A549 (cell line): ENCODE data around the gene PXYLP1. TPM values are rescaled to one million over a fixed set of nuclear protein-coding genes. Genes with fewer than 3 reads are reported as not detected.
A peak's percentile ranks its signal among the peaks of the same experiment; 100 is the strongest.

Experiments
- ATAC-seq, 2 experiments: fragments of 200-7000 bp in 1 of 2; fragments of >200 bp in 1 of 2; cut with Nextera tagmentation in 1 of 2; cut with Tn5 transposase in 1 of 2; 3 replicates each; pipeline versions ENCODE4 v1.8.0 to v1.9.1; 2018 to 2020; ENCODE audit warnings: mild to moderate bottlenecking in 1 of 2, moderate library complexity in 1 of 2
- CTCF ChIA-PET: fragments of 300-600 bp; sonication (Branson Sonifier 250); formaldehyde crosslinking; extraction: SDS; loops from one replicate; lab custom pipeline; 2021; ENCODE audit warnings: antibody characterized with exemption, inconsistent platforms; lab: Yijun Ruan, JAX
- POLR2A ChIA-PET: fragments of 350-600 bp; formaldehyde crosslinking; extraction: SDS; loops from one replicate; lab custom pipeline; 2021; ENCODE audit warnings: antibody characterized with exemption, inconsistent platforms; lab: Yijun Ruan, JAX
- DNase-seq, 2 experiments: peaks; one replicate each; pipeline versions ENCODE4 v3.0.0 to v3.0.0-alpha.2; 2011 to 2016; ENCODE audit warnings: low read depth in 1 of 2, low spot score in 1 of 2
- FAIRE-seq: peaks from 2 replicates; lab custom pipeline; 2011; peaks lifted over from hg19 to GRCh38; lab: Jason Lieb, UNC
- H3K27ac ChIP-seq, 2 experiments: fragments of >200 bp; sonication (Bioruptor Twin); formaldehyde crosslinking; 3 replicates each; pipeline ENCODE4 v1.5.1; 2016 to 2017
- H3K4me1 ChIP-seq: fragments of >200 bp; sonication (Bioruptor Twin); formaldehyde crosslinking; 3 replicates; pipeline ENCODE4 v1.6.1; 2016
- H3K4me2 ChIP-seq: fragments of >200 bp; sonication (Bioruptor Twin); formaldehyde crosslinking; 3 replicates; pipeline ENCODE4 v1.6.1; 2016
- H3K4me3 ChIP-seq: fragments of >200 bp; sonication (Bioruptor Twin); formaldehyde crosslinking; 3 replicates; pipeline ENCODE4 v1.5.1; 2016
- H3K9me3 ChIP-seq: fragments of >200 bp; sonication (Bioruptor Twin); formaldehyde crosslinking; 3 replicates; pipeline ENCODE4 v1.6.1; 2016
- CBX2 ChIP-seq: fragments of 200-600 bp; sonication (generic); IDR thresholded peaks from 2 replicates; pipeline ENCODE4 v1.6.1; 2016; ENCODE audit warnings: low read depth, mild to moderate bottlenecking, borderline replicate concordance
- EHF ChIP-seq: fragments of 250-450 bp; sonication (Bioruptor Pico); IDR thresholded peaks from 2 replicates; pipeline ENCODE4 v1.5.0; 2020; ENCODE audit warnings: mild to moderate bottlenecking
- EHMT2 ChIP-seq: fragments of 200-600 bp; sonication (generic); IDR thresholded peaks from 2 replicates; pipeline ENCODE4 v1.6.1; 2016; ENCODE audit warnings: antibody characterized with exemption, low read depth, mild to moderate bottlenecking, moderate library complexity
- ESRRA ChIP-seq: fragments of 150-350 bp; IDR thresholded peaks from 2 replicates; pipeline ENCODE4 v1.6.1; 2014; ENCODE audit warnings: mild to moderate bottlenecking, low read length, borderline replicate concordance
- FOSL2 ChIP-seq, 2 experiments: fragments of 450-650 bp in 1 of 2; fragments of >200 bp in 1 of 2; sonication (Bioruptor Twin) in 1 of 2; formaldehyde crosslinking; IDR thresholded peaks; 2 replicates each; pipeline versions ENCODE4 v1.5.0 to v1.6.1; 2016 to 2020; ENCODE audit warnings: mild to moderate bottlenecking in 1 of 2, moderate library complexity in 1 of 2
- HOXA7 ChIP-seq: fragments of 250-450 bp; sonication (Bioruptor Pico); IDR thresholded peaks from 2 replicates; pipeline ENCODE4 v1.5.0; 2020; ENCODE audit warnings: mild to moderate bottlenecking, moderate library complexity
- HOXB13 ChIP-seq: fragments of 250-450 bp; sonication (Bioruptor Pico); IDR thresholded peaks from 2 replicates; pipeline ENCODE4 v1.5.0; 2020; ENCODE audit warnings: low read depth, mild to moderate bottlenecking, moderate library complexity
- HOXB5 ChIP-seq: fragments of 250-450 bp; sonication (Bioruptor Pico); IDR thresholded peaks from 2 replicates; pipeline ENCODE4 v1.5.0; 2020; ENCODE audit warnings: mild to moderate bottlenecking, moderate library complexity
- KDM5A ChIP-seq: fragments of 200-600 bp; sonication (generic); IDR thresholded peaks from 2 replicates; pipeline ENCODE4 v1.6.1; 2016; ENCODE audit warnings: antibody characterized with exemption, mild to moderate bottlenecking
- MYC ChIP-seq: IDR thresholded peaks from 2 replicates; pipeline ENCODE4 v1.6.1; 2012; ENCODE audit warnings: mild to moderate bottlenecking, inconsistent platforms, low read length, improper control_type of control experiment, borderline replicate concordance
- NFE2L2 ChIP-seq: fragments of 150-350 bp; conservative IDR thresholded peaks from 2 replicates; pipeline ENCODE4 v1.6.1; 2014; ENCODE audit warnings: low read length
- RFX5 ChIP-seq: fragments of 450-650 bp; IDR thresholded peaks from 2 replicates; pipeline ENCODE4 v1.7.1; 2014; ENCODE audit warnings: antibody characterized with exemption, mild to moderate bottlenecking, moderate library complexity
- TP53 ChIP-seq: fragments of 250-450 bp; sonication (Bioruptor Pico); IDR thresholded peaks from 2 replicates; pipeline ENCODE4 v1.5.0; 2021; ENCODE audit warnings: mild to moderate bottlenecking, moderate library complexity
- ZNF302 ChIP-seq: fragments of 250-450 bp; sonication (Bioruptor Pico); IDR thresholded peaks from 2 replicates; pipeline ENCODE4 v1.9.0; 2021; ENCODE audit warnings: inconsistent platforms, mild to moderate bottlenecking, moderate library complexity
- WGBS: methylation state at CpG from one replicate; pipeline ENCODE4 v1.1.6; 2017; ENCODE audit errors: missing lambda C conversion rate; 5-methylcytosine and 5-hydroxymethylcytosine counted together
- polyA plus RNA-seq, 4 experiments: library from polyadenylated mRNA; depleted of rRNA in 3 of 4; stranded (reverse); fragments of >200 nt; fragmentation: RNase III in 1 of 4; extraction: RNeasy Plus Mini Kit Qiagen cat#74134 plus additional on column Dnase treatment in 1 of 4; gene quantifications; 2 replicates in 3 of 4; 3 replicates in 1 of 4; pipeline ENCODE4 v1.2.3, GENCODE V29; 2011 to 2017
- TF ChIP-seq, protein P1 (sequence below): fragments of 450-650 bp; IDR thresholded peaks from 2 replicates; pipeline ENCODE4 v1.6.1; 2014; ENCODE audit warnings: antibody characterized with exemption
- TF ChIP-seq, protein P2 (sequence below): IDR thresholded peaks from 2 replicates; pipeline ENCODE4 v1.6.1; 2012
- TF ChIP-seq, protein P3 (sequence below): IDR thresholded peaks from 2 replicates; pipeline ENCODE4 v1.6.1; 2012
- TF ChIP-seq, protein P4 (sequence below): fragments of 250-450 bp; sonication (Bioruptor Pico); IDR thresholded peaks from 2 replicates; pipeline ENCODE4 v1.5.0; 2021; ENCODE audit warnings: mild to moderate bottlenecking, moderate library complexity, borderline replicate concordance
- TF ChIP-seq, protein P5 (sequence below): fragments of >200 bp; sonication (Bioruptor Twin); formaldehyde crosslinking; IDR thresholded peaks from 3 replicates; pipeline ENCODE4 v1.5.1; 2016

PXYLP1 gene
- polyA plus RNA-seq, 2 of the 4 experiments (the other 2 are of a cell fraction), result 8.0 to 11.7 TPM

DNA sequence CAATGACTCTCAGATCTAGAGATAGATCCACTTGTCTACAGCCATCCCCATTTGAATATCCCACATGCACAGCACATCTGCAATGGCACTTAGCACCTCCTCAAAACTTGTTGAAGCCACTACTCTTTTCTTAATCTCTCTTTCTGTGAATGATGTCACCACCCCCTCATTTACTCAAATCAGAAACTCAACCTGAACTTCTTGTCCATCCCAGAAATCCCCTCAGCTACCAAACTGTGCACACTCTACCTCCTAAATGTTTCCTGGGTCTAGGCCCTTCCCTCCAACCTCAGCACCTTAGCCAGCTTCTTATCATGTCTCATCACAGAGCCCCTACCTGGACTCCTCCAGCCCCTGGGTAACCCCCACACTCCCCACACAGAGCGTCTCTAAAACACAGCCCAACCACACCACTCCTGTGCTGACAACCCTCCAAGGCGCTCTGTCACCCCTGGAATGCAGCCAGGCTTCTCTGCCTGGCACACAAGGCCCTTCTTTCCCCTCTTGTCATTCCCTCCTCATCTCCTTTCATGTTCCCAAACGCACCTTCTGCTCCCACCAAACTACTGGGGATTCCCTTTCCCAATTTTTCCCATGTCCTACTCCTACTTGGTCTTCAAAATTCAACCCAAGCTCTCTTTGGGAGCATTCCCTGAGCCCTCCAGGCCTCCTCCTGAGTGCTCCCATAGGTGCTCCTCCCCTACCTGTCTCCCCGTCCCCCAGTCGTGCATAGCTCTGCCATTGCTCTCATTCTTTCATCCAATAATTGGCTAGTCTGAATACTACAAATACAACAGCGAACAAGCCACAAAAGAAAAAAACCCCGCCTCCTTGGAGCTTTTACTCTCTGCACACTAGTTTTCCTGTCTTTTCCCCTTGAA, 96.9 kb downstream of the PXYLP1 start:
- no peak for DNase-seq
- Histone ChIP-seq H3K4me2 (no peak overlapping the region), H3K27ac (peak overlapping the region; percentile 91 to 94), H3K4me3 (no peak overlapping the region), H3K9me3 (no peaks in the 10 kb centered on the region), H3K4me1 (peaks cover 80% of the 10 kb centered on the region)
- ChIA-PET POLR2A (interaction anchor here (1.2 kb wide), 1 partner anchor 17 kb away, joined by 3 read pairs; no protein-coding TSS in a partner anchor), CTCF (interaction anchor here (1.5 to 18.2 kb wide), 4 partner anchors 19 to 126 kb away, joined by 4 to 217 read pairs (median 6); no protein-coding TSS in a partner anchor)
- WGBS, result 91% methylated on average over 7 of the region's 7 CpGs
- no peak for ATAC-seq
- no peak for FAIRE-seq
- TF ChIP-seq HOXA7, result no peak
- TF ChIP-seq, protein P1, sequence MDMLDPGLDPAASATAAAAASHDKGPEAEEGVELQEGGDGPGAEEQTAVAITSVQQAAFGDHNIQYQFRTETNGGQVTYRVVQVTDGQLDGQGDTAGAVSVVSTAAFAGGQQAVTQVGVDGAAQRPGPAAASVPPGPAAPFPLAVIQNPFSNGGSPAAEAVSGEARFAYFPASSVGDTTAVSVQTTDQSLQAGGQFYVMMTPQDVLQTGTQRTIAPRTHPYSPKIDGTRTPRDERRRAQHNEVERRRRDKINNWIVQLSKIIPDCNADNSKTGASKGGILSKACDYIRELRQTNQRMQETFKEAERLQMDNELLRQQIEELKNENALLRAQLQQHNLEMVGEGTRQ, result no peak
- no peak for TF ChIP-seq EHF (CRISPR knock-in tag)
- TF ChIP-seq, protein P2, sequence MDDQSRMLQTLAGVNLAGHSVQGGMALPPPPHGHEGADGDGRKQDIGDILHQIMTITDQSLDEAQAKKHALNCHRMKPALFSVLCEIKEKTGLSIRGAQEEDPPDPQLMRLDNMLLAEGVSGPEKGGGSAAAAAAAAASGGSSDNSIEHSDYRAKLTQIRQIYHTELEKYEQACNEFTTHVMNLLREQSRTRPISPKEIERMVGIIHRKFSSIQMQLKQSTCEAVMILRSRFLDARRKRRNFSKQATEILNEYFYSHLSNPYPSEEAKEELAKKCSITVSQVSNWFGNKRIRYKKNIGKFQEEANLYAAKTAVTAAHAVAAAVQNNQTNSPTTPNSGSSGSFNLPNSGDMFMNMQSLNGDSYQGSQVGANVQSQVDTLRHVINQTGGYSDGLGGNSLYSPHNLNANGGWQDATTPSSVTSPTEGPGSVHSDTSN, result no peak
- TF ChIP-seq MYC, result no peak
- TF ChIP-seq, protein P3, sequence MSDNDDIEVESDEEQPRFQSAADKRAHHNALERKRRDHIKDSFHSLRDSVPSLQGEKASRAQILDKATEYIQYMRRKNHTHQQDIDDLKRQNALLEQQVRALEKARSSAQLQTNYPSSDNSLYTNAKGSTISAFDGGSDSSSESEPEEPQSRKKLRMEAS, result no peak
- no peak for TF ChIP-seq TP53 (CRISPR knock-in tag)
- no peak for TF ChIP-seq FOSL2 (IDR thresholded peaks at IDR 0.05)
- TF ChIP-seq FOSL2 (CRISPR knock-in tag; IDR thresholded peaks at IDR 0.05), result no peak
- no peak for TF ChIP-seq CBX2
- no peak for TF ChIP-seq ZNF302 (CRISPR knock-in tag)
- TF ChIP-seq EHMT2, result no peak
- TF ChIP-seq HOXB13 (CRISPR knock-in tag), result no peak
- no peak for TF ChIP-seq NFE2L2
- TF ChIP-seq, protein P4, sequence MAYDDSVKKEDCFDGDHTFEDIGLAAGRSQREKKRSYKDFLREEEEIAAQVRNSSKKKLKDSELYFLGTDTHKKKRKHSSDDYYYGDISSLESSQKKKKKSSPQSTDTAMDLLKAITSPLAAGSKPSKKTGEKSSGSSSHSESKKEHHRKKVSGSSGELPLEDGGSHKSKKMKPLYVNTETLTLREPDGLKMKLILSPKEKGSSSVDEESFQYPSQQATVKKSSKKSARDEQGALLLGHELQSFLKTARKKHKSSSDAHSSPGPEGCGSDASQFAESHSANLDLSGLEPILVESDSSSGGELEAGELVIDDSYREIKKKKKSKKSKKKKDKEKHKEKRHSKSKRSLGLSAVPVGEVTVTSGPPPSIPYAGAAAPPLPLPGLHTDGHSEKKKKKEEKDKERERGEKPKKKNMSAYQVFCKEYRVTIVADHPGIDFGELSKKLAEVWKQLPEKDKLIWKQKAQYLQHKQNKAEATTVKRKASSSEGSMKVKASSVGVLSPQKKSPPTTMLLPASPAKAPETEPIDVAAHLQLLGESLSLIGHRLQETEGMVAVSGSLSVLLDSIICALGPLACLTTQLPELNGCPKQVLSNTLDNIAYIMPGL (CRISPR knock-in tag), result no peak
- TF ChIP-seq, protein P5, sequence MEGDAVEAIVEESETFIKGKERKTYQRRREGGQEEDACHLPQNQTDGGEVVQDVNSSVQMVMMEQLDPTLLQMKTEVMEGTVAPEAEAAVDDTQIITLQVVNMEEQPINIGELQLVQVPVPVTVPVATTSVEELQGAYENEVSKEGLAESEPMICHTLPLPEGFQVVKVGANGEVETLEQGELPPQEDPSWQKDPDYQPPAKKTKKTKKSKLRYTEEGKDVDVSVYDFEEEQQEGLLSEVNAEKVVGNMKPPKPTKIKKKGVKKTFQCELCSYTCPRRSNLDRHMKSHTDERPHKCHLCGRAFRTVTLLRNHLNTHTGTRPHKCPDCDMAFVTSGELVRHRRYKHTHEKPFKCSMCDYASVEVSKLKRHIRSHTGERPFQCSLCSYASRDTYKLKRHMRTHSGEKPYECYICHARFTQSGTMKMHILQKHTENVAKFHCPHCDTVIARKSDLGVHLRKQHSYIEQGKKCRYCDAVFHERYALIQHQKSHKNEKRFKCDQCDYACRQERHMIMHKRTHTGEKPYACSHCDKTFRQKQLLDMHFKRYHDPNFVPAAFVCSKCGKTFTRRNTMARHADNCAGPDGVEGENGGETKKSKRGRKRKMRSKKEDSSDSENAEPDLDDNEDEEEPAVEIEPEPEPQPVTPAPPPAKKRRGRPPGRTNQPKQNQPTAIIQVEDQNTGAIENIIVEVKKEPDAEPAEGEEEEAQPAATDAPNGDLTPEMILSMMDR, result no peak
- TF ChIP-seq HOXB5 (CRISPR knock-in tag), result no peak
- no peak for TF ChIP-seq RFX5
- TF ChIP-seq ESRRA, result no peak
- TF ChIP-seq KDM5A, result no peak
